Retina (tissue), 1 donor: Measurements from ENCODE around the gene ATG9A.

Experiments used
- DNase-seq: peaks from one replicate; pipeline ENCODE4 v3.0.0-alpha.2; 2016

Gene ATG9A

GRCh38 chr2:219252900-219253752, 23.7 kb upstream of the ATG9A start, which contains the start of gene TUBA4B:
TUBA4B (plus strand) TSS chr2:219253243; CDS start chr2:219253408, 165 bp downstream.
- DNase-seq, result peak; percentile 56

- peak; percentile 44 for DNase-seq
These were observed 23.1 kb upstream of the ATG9A start for GRCh38 chr2:219252570-219252899.

- DNase-seq, result no peak
These were observed 22.6 kb upstream of the ATG9A start for GRCh38 chr2:219252084-219252483.

- no peak for DNase-seq
These were observed 22.2 kb upstream of the ATG9A start for GRCh38 chr2:219251656-219252055.

DNA sequence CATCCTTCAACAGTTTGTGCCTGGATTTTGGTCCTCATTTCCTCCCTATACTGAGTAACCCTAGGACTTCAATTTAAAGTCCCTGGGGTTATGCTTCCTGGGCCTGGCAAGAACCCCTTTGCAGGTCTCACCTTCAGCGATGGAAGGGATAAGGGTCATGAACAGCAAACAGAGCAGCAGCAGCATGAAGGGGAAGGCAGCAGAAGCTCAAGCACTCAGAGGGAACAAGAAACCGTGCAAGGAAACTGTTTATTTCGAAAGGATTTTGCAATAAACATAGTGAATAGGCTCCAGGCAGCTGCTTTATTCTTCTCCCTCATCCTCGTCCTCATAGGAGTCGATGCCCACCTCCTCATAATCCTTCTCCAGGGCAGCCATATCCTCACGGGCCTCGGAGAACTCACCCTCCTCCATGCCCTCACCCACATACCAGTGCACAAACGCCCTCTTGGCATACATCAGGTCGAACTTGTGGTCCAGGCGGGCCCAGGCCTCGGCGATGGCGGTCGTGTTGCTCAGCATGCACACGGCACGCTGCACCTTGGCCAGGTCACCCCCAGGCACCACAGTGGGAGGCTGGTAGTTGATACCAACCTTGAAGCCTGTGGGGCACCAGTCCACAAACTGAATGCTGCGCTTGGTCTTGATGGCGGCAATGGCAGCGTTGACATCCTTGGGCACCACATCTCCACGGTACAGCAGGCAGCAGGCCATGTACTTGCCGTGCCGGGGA, 20.8 kb upstream of the ATG9A start:
- DNase-seq, result no peak

GRCh38 chr2:219249203-219249980, 20.0 kb upstream of the ATG9A start:
- no peak for DNase-seq

DNA sequence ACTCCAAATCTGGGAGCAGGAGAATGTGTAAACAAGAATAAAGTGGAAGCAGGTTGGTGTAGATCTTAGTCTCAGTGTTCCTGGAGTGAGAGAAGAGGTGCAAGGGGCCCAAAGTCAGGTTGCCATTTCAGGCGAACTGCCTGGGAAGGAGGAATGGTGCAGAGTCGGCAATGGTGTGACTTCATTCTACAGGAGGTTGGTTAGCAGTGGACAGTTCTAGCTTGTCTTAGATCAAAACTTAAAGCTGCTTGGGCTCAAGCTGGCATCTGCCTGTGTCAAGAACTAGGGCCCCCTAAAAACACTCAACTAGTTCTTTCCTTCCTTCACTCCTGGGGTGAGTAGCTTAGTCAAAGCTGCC, 19.4 kb upstream of the ATG9A start:
- no peak for DNase-seq

DNA sequence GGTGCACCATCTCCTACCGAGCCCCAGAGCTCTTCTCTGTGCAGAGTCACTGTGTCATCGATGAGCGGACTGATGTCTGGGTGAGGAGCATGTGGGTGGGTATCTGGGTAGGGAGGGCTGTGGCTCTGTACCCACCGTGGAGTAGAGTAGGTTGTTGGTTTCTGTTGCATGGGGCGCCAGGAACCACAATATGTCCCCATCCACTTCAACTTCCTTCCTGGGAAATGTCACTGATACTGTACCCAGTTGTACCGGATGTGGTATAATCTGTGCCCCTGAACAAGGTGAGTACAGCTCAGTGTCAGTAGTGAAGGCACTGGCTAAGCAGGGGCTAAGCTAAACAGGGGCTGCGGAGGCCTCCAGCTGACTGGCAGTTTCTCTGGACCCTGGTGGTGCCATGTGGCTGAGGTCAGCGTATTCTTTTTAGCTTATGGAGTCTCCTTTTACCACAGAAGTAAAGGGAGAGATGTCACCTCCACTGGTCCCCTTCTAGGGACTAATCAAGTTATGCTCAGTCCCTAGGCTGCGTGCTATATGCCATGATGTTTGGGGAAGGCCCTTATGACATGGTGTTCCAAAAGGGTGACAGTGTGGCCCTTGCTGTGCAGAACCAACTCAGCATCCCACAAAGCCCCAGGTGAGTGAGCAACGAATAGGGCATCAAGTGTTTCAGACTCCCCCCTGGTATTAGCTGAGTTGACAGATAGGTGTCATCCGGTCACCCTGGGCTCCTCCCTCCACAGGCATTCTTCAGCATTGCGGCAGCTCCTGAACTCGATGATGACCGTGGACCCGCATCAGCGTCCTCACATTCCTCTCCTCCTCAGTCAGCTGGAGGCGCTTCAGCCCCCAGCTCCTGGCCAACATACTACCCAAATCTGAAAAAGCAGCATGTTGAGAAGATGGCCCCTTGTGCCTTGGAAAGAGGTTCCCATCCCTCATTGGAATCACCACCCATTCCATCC, 18.5 kb upstream of the ATG9A start:
- no peak for DNase-seq

GRCh38 chr2:219246559-219246958, 17.1 kb upstream of the ATG9A start:
- no peak for DNase-seq

GRCh38 chr2:219245899-219246230, 16.4 kb upstream of the ATG9A start:
- no peak for DNase-seq

DNA sequence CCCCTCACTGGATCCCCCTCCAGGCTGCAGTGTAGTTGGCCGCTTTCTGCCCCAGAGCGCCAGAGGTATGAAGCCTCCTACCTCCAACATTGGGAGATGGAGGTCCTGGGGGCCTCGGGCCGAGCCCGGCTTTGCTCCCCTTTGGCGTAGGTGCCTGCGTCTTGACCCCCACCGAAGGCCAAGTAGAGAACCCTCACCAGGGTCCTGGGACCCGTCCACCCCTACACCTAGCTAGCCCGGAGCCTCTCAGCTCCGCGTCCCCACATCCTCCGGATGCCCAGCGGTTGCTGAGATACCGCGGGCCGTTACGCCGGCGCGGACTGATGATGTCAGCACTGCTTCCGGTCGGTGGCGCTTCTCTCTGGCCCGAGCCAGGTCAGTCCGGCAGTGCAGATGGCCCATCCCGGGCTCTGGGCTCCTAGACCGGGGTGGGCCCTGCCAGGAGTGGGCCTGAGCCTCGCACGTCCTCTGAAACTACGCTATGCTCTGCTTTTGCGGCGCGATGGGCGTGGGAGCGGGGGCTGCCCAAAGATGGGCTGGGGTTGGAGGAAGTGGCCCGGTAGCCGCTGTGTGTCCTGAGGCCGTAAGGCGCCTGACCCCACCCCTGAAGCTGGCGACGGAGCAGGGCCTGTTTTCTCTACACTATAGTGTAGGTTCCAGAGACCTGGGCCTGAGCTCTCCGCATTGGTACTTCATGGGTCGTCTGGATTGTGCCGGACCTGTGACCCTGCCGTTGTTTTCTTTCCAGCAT, 15.9 kb upstream of the ATG9A start, which contains the start of the genes GLB1L and STK16:
TSS of gene GLB1L (minus strand) at position 297 of the 751 bp plus-strand sequence. CDS start 1,871 bp downstream, outside the sequence.
TSS of gene STK16 (plus strand) at position 332 of the 751 bp plus-strand sequence. CDS start 521 bp downstream, outside the sequence.
- peak; percentile 97 for DNase-seq

DNA sequence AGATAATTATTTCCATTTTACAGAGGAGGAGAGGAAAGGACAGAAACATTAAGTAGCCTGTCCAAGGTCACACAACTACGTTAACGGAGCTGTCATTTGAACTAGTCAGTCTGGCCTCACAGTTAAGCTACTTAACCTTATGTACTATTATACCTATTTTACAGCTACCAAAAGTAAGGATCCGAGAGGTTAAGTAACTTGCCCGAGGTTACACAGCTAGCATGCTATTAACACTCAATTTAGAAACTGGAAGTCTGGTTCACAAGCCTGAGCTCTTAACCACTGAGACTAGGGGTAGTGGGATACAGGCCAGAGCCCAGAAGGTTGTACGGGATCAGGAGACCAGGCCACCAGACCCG, 15.3 kb upstream of the ATG9A start:
- no peak for DNase-seq

- no peak for DNase-seq
These were observed 13.9 kb upstream of the ATG9A start for GRCh38 chr2:219243291-219243761.

GRCh38 chr2:219234331-219234730, 4.9 kb upstream of the ATG9A start:
- no peak for DNase-seq

DNA sequence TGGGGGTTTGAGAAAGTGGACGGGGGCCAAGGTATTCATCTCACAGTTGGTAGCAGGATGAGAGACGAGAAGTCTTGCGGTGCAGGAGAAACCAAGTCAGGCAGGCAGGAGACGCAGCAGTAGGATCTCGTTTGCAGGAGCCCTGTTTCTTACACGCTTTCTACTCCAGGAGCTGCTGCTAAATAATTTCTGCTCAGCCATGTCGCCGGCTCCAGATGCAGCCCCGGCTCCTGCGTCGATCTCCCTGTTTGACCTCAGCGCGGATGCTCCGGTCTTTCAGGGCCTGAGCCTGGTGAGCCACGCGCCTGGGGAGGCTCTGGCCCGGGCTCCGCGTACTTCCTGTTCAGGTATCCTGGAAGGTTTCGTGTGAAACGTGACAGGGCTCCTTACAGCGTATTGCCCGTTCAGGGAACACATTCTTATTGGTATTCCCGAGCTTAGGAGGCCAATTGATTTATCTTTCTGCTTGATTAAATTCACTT, 664 bp upstream of the ATG9A start:
- no peak for DNase-seq

DNA sequence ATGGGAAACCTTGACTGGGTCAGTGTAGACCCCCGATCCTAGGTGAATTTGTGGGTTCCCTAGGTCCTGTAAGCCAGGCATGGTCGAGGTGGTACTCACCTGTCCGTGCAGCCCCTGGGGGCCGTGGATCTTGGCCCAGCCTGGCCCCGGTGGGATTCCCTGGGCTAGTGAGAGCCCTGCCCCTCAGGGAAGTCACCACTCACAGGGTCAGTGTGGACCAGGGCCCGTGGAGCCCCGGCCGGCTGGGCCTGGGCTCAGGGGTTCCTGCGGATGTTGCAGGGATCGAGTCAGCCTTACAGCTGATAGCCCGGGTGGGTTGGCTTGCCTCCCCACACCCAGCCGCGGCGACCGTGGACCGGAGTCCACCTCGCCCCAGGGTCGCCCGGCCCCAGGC, 528 bp downstream of the ATG9A start:
- DNase-seq, result no peak

DNA sequence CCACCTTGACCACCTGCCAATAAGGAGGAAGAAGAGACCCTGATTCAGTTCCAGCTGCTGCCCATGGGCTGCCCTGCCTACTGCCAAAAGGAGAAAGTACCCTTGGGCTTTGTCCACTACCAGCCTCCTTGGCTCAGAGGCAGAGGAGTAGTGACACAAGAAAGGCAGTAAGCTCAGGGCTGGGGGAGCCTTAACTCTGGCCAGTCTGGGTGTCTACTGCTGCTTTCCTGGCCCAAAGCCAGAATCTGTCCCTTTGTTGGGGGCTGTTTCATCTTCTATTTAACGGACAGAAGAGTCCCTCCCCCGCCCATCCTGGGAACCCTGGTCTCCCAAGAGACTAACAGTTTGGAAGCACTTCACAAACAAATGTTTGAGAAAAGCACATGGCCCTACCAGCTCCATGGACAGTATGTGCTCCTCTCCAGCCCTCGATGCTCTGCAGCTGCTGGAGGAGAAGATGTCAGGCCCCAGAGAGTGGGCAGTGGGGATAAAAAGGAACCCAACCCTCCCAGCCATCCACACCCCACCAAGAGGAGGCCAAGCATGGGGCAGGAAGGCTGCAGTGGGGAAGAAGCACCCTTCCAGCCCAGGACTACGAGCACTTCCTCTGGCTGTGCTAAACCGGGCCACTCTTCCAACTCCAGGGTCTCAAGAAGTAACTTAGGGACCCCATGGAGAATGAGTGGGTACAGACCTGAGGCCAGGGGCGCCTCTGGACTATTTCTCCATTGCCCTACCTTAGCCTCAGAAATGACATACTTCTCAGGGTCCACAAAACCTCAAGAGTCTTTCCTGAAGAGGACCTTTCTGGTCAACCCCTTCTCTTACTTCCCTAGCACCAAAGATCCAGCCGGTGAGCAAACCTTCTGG, 1.2 kb downstream of the ATG9A start:
- DNase-seq, result no peak

- no peak for DNase-seq
These were observed 4.1 kb downstream of the ATG9A start for GRCh38 chr2:219225350-219225749.

- no peak for DNase-seq
These were observed 5.4 kb downstream of the ATG9A start for GRCh38 chr2:219223831-219224610.
